HK-2 (cell line): ENCODE measurements around the gene ATP13A1.
"Not testable (repeated sequence)": the region's sequence is repeated elsewhere in the genome, so short reads cannot be mapped to it uniquely, and the experiment has no call there.

Source experiments
- DNase-seq: peaks from one replicate; pipeline ENCODE4 v3.0.0-alpha.2; 2018; ENCODE audit not compliant: unreplicated experiment

Gene ATP13A1

DNA sequence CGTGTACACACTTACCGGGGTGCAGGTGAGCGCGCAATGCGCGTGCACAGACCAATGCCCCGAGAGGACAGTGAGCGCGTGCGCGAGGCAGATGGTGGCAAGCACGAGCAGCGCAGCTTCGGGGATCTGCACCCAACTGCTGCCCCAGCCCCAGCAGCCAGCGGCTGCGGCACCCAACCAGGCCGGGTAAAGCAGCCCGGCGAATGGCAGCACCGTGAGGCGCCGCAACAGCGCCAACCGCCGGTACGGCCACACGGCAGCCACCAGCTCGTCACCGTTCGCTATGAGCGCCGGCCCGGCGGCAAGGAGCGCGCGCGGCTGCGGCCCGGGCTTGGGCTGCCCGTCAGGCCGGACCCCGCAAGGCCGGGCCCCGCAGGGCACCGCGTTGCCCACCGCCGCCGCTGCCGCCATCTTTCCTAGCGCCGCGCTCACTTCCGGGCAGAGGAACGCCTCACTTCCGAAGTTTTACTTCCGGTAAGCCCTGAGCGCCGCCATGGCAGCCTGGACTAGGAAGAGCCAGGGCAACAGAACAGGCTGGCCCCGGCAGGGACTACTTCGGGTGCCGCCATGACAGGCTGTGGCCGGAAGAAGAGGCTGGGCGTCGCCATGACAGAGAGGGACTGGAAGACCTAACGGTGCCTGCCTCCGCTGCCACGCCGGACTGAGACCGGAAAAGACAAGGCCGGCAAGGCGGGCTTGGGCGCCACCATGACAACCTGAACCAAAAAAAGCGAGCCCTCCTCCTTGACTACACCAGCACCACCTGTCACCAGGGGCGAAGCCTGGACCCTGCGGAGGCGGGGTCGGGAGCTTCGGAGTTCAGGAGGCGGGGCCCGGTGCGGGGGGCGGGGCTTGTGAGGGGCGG, at the start of gene ATP13A1:
Gene ATP13A1, minus strand, starts transcription at position 421 of the 865 bp plus-strand sequence. Its CDS starts 10 bp downstream, at position 411.
- DNase-seq = peak; percentile 96

- no peak for DNase-seq
Observed at GRCh38 chr19:19711934-19712828, 48.7 kb upstream of the ATP13A1 start.

GRCh38 chr19:19711306-19711933, 47.9 kb upstream of the ATP13A1 start:
- no peak for DNase-seq

DNA sequence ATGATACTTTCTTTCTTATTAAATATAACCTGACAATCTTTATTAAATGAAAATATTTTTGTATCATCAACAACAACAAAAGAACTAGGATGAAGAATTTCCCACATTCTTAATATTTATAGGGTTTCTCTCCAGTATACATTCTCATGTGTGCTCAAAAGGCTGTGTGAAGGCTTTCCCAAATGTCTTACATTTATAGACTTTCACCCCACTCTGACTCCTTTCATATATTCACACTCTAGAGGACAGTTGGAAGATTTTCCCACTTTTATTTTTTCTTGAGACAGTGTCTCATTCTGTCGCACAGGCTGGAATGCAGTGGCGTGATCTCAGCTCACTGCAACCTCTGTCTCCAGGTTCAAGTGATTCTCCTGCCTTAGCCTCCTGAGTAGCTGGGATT, 47.0 kb upstream of the ATP13A1 start:
- DNase-seq = no peak

DNA sequence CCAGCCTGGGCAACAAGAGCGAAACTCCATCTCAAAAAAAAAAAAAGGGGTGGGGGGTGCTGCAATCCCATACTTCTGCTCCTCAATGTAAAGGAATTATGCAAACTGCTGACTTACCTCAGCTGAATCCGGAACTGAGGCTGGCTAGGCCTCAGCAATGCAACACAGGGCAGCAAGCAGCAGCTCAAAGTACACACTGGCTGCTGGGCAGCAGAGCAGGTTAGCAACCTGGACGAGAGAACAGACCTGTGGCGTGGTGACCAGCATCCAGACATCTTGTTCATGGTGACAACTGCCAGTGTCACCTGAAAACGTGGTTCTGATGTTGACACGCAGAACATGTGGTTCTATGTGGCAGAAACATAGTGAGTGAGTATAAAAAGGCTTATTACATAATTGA, 41.4 kb upstream of the ATP13A1 start:
- DNase-seq = no peak

DNA sequence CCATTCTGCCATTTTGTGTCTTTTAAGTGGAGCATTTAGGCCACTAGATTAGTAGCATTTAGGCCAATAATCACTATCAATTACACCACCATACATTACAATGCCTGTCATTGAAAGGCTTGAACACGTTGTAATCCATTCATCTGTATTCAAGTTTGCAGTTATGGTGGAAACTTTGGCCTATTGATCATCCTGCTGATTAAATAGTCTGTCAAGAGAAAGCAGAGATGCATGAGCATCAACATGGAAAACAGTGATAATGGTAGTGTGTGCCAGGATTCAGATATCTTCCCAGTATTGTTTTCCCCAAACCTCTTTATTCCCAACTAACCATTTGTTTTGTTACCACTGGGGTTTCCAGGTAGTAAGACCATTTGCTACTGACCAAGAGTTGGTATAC, 37.0 kb upstream of the ATP13A1 start:
- DNase-seq = not testable (repeated sequence)

DNA sequence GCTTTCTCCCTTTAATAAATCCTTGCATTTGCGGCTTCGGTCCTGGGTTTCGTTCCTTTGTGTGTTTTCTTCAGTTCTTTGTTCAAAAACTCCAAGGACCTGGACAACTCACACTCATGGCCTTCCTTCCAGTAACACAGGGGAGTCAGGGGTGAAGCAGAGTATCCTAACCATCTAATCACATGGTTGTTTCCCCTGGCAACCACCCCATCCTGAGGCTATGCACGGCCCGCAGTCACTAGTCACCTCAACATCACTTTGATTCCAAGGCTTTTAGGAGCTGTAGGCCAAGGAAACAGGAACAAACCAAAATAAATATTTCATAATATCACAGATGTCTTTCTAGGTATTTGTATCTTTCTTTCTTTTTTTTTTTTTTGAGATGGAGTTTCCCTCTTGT, 34.1 kb upstream of the ATP13A1 start:
- DNase-seq = no peak

GRCh38 chr19:19696386-19696785, 32.9 kb upstream of the ATP13A1 start:
- DNase-seq = no peak

DNA sequence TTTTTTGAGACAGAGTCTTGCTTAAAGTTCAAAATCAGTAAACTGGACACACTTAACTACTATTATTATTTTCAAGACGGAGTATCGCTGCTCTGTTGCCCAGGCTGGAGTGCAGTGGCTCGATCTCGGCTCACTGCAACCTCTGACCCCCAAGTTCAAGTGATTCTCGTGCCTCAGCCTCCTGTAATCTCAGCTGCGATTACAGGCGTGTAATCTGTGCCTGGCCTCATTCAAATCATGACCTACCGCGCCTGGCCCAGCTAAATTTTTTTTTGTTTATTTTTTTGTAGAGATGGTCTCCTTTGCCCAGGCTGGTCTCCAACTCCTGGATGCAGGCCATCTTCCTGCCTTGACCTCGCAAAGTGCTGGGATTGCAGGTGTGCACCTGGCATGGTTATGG, 28.2 kb upstream of the ATP13A1 start:
- no peak for DNase-seq

- DNase-seq = not testable (repeated sequence)
Observed at GRCh38 chr19:19689023-19689422, 25.5 kb upstream of the ATP13A1 start.

DNA sequence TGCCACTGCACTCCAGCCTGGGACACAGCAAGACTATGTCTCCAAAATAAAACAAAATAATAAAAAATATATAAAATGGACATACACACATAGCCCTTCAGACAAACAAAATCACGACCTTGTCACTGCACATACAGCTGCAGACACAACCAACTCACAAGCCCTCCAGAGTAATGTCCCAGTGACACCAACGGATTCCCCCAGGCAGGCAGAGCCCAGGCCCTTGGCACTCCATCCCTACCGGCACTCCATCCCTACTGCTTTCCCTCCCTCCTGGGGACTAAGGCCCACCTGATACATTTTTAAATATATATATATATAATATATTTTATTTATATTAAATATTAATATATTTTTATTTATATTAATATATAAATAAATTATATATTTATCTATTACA, 23.6 kb upstream of the ATP13A1 start:
- no peak for DNase-seq

DNA sequence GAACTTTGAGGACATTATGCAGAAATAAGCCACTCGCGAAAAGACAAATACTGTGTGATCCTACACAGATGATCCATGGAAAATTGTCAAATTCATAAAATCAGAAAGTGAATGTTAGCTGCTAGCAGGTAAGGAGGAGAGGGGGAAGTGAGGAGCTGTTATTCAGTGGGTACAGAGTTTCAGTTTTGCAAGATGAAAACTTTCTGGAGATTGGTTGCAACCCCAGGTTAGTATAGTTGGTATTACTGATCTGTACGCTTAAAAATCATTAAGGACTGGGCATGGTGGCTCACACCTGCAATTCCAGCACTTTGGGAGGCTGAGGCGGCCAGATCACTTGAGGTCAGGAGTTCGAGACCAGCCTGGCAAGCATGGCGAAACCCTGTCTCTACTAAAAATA, 23.1 kb upstream of the ATP13A1 start:
- DNase-seq = no peak

- not testable (repeated sequence) for DNase-seq
Observed at GRCh38 chr19:19686119-19686518, 22.6 kb upstream of the ATP13A1 start.

DNA sequence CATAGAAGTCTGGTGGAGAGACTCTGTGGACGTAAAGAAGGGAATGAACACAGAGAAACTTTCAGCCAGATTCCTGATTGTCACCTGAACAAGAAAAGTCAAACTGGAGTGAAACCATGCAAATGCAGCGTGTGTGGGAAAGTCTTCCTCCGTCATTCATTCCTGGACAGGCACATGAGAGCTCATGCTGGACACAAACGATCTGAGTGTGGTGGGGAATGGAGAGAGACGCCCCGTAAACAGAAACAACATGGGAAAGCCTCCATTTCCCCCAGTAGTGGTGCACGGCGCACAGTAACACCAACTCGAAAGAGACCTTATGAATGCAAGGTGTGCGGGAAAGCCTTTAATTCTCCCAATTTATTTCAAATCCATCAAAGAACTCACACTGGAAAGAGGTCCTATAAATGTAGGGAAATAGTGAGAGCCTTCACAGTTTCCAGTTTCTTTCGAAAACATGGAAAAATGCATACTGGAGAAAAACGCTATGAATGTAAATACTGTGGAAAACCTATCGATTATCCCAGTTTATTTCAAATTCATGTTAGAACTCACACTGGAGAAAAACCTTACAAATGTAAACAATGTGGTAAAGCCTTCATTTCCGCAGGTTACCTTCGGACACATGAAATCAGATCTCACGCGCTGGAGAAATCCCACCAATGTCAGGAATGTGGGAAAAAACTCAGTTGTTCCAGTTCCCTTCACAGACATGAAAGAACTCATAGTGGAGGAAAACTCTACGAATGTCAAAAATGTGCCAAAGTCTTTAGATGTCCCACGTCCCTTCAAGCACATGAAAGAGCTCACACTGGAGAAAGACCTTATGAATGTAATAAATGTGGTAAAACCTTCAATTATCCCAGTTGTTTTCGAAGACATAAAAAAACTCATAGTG, 15.9 kb upstream of the ATP13A1 start:
- DNase-seq = no peak

DNA sequence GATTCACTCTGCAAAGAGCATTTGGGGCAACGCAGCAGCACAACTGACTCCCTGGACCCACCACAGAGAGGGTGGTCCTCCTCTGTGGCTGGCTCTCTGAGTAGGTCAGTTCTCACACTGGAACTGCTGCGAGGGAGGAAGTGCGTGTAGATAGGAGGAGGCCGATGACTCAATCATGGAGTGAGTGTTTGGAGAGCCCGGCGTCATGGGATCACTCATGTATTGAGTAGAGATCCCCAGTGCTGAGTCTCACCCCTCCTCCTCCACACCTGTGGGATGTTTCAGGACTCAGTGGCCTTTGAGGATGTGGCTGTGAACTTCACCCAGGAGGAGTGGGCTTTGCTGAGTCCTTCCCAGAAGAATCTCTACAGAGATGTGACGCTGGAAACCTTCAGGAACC, 14.1 kb upstream of the ATP13A1 start:
- DNase-seq = no peak

DNA sequence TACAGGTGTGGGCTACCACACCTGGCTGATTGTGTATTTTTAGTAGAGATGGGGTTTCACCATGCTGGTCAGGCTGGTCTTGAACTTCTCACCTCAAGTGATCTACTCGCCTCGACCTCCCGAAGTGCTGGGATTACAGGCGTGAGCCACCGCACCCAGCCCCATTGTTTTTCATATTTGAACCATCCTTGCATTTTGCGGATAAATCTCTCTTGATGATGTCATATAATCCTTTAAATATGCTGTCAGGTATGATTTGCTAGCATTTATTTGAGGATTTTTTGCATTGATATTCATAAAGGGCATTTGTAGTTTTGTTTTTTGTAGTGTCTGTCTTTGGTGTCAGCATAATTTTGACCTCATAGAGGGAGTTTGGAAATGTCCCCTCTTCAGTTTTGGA, 10.8 kb upstream of the ATP13A1 start:
- DNase-seq = no peak

GRCh38 chr19:19672816-19673215, 9.3 kb upstream of the ATP13A1 start:
- DNase-seq = no peak

- DNase-seq = no peak
Observed at GRCh38 chr19:19670070-19670551, 6.6 kb upstream of the ATP13A1 start.

DNA sequence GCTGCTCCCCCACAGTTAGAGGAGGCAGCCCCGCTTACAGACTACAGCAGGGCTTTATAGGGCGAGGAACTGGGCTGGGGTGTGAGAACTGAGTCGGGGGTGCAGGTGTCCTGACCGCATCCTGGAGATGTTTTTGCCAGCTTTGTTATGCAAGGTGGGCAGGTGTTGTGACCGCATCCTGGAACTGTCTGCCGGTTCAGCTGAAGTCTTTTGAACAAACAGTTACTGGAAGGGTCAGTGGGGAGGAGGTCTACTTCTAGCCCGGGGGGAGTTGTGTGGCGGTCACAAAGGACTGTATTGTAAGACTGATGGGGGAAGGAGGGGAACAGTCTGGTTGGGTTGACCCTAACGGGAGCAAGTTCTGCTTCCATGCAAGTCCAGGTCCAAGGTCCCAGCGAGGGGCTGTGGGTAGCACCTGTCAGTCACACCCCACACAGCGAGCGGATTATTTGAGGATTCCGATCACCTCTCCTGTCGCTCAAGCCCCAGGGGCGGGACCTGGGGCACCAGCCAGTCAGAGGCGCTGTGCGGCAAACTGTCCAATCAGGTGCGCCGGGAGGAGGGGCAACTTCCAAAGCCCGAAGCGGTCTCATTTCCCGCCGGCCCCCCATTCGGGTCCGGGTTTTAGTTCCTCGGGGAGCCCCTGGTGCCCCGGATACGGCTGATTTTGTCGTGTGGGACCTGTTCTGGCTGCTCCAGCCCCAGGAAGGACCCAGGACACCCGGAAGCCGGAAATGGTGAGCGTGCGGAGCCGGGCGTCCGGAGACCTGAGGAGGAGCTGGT, 4.9 kb upstream of the ATP13A1 start, which contains the start of gene ZNF101:
Gene ZNF101, plus strand, starts transcription at position 610 of the 783 bp plus-strand sequence. Its CDS starts 125 bp downstream, at position 735.
- DNase-seq = peak; percentile 91

GRCh38 chr19:19665420-19665948, 2.0 kb upstream of the ATP13A1 start:
- DNase-seq = not testable (repeated sequence)
